HG03066 (cell line): ENCODE measurements around the gene UQCR11.
"Not testable (repeated sequence)": the region's sequence is repeated elsewhere in the genome, so short reads cannot be mapped to it uniquely, and the experiment has no call there.

ENCODE experiments used
- ATAC-seq: cut with Tn5 transposase; IDR thresholded peaks from one replicate; pipeline ENCODE4 v1.9.1; 2021; ENCODE audit warnings: low read depth; ENCODE audit not compliant: unreplicated experiment

Gene UQCR11

DNA sequence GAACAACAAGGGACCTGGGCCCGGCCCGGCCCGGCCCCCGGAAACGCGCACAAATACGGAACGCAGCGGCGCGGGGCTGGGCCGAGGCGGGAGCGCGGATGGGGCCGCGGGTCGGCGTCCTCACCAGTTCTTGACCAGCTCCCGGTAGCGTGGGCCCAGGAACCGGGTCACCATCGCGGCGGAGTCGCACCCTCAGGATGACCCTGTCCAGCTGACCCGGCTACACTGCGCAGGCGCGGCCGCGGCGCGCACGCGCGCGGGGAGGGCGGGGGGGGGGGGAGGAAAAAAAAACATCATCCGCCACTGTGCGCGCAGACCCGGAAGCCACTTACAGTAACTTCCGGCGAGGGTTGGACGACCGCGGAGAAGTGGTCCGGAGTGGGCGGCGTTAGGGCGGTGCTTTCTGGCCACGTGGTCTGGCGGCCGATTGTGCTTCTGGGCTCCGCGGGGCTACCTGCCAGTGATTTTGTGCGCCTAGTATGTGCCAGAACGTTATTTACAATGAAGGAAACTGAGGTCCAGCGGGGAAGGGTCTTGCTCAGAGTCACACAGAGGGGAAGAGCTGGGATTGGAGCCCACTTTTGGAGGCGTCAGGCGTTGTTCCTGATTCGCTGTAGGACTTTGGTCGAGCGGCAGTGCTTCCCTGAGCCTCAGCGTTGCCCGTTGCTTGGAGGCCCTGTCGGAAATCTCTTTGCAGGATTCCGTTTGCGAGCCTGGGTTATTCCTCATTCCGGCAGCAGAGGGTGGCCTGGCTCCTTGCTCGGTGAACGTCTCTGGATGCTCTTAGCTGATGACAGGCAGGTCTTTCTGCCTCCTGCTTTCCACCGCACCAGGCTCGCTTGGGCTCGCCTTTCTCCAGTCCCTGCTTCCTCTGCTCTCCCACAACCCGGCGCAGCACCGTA lies at the start of gene UQCR11:
Gene UQCR11, minus strand, starts transcription at position 227 of the 902 bp plus-strand sequence. Its CDS starts 53 bp downstream, at position 174.
- peak; percentile 74 for ATAC-seq

DNA sequence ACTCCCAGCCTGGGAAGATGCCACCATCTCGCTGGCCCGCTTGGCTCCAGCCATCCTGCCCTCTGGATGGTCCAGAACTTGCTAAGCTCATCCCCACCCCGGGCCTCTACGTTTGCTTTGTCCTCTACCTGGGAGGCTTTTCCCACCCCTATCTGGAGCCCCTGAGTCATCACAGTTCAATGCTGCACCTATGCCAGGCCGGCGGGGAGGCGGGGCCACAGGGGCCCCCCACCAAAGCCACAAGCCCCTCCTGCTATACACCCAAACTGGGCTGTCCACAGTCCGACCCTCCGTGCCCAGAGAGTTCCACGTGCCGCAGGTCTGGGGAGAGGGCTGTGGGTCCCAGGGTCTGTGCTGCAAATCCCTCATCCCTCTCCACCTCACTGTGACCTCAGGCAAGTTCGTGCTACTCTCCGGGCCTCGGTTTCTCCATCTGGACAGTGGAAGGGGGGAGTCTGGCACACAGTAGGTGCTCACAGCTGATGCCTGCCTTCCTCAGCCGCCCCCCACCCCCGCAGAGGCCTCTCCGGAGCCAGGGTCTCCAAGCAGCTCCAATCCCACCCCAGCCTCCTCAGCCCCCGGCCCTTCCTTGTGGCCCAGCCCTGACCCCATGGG lies 49.0 kb upstream of the UQCR11 start:
- ATAC-seq, result no peak

DNA sequence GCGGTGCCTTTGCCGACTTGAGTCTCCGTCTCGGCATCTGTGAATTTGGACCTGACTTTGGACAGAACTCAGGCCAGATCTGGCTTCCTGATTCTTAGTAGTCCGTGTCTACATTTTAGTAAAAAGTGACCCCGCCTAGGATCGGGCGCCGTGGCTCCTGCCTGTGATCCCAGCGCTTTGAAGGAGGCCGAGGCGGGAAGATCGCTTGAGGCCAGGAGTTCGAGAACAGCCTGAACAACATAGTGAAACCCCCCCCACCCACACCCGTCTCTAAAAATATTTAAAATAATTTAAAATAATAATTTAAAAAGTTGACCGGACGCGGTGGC lies 48.0 kb upstream of the UQCR11 start:
- ATAC-seq, result no peak

DNA sequence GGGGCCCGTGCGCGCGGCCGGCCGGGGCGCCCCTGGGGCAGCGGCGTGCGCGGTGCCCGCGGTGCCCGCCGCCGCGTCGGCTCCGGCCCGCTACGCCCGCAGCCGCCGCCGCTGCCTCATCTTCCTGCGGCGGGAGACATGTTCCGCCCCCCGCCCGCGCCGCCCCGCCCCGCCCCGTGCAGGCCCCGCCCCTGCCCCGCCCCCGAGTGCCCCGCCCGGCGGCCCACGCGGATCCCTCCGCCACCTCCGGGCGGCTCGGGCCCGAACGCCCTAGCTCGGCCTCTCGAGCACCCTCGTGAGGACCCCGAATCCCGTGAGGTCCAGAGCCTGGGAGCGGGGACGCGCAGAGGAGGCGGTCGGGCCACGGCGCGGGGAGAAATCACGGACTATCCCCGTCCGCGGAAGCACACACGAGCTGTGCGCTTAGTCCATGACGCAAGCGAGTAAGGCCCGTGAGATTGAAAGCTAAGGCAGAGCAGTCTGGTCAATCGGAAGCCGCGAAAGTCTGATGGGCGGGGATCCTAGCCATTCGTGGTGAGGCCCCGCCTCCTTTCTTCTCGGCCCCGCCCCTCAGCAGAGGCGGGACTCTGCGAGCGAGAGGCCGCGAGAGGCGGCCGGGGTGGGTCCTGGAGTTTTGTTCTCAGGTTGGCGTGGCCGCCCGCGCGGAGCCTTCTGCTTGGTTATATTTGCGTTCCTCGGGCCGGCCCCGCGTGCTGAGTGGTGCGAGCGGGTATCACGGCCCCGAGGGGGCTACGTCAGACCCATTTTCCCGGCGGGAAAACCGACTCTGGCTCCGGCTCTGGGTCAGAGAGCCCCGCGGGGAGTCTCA lies 47.4 kb upstream of the UQCR11 start, which contains the start of gene TCF3:
Gene TCF3, minus strand, starts transcription at position 145 of the 829 bp plus-strand sequence. CDS start 2,367 bp downstream, outside the sequence.
- peak; percentile 62 for ATAC-seq

DNA sequence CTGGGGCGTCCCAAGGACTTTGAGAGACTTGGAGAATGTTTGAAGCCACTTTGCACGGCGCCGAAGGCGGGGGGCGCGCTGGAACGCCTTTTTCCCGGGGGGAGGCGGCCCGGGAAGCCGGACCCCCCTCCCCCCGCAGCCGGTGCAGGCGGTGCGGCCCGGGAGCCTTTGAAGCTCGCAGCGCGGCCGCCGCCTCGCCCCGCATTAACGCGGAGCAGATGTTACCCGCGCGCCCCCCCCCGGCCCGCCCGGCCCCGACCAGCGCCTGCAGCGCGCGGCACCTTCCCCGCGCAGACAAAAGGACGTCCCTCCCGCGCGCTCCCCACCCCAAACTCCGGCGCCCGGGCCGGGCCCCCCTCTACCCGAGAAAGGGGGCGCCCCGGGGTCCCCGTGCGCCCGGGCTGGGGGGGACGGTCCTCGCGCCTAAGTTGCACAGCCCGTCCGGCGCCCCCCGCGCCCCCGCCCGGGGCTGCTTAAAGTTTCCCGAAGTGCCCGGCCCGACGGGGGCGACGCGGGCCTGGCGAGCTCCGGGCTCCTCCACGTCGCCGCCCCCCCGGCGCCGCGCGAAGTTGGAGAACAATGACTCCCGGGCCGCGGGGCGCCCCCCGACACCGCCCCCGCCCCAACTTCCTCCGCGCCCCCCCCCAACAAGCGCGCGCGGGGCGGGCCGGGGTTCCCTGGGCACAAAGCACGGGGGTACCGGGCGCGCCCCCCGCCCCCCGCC lies 46.5 kb upstream of the UQCR11 start:
- ATAC-seq, result no peak

DNA sequence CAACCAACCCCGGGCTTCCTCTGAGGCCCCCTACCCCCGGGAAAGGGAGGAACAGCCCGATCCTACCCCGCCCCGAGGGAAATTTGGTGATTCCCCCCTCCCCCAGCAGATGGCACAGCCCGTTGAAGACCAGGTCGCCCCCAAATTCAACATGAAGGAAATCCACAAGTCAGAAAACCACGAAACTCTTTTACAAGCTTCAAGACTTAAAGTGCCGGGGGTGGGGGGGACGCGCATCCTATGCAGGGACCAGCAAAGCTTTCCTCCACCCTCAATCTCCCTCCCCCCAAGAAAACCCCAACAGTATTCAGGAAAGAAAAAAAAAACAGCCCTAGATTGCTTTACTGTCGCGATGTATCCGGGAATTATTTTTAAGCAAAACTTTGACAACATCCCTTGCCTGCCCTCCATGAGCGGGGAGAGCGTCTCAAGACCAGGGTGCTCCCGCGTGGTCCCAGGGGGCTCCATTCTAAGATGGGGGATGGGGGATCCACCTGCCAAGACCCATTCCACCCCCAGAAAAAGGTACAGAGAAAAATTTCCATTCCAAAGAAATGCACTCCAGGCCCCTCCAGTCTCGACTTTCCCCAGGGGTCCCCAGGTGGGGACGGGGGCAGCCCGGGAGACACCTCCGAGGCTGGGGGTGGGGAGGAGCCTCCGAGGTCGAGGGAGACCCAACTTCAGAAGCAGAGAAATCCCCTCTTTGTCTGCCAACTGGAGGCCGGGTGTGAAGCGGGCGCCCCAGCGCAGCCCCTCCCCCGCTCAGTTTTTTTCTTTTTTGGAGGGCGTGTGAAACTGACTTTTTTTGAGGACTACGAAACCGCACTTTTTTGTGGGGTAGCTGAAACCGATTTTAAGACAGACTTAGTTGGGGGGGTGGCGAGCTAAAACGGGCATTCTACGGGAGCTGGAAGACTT lies 45.6 kb upstream of the UQCR11 start:
- ATAC-seq, result no peak

DNA sequence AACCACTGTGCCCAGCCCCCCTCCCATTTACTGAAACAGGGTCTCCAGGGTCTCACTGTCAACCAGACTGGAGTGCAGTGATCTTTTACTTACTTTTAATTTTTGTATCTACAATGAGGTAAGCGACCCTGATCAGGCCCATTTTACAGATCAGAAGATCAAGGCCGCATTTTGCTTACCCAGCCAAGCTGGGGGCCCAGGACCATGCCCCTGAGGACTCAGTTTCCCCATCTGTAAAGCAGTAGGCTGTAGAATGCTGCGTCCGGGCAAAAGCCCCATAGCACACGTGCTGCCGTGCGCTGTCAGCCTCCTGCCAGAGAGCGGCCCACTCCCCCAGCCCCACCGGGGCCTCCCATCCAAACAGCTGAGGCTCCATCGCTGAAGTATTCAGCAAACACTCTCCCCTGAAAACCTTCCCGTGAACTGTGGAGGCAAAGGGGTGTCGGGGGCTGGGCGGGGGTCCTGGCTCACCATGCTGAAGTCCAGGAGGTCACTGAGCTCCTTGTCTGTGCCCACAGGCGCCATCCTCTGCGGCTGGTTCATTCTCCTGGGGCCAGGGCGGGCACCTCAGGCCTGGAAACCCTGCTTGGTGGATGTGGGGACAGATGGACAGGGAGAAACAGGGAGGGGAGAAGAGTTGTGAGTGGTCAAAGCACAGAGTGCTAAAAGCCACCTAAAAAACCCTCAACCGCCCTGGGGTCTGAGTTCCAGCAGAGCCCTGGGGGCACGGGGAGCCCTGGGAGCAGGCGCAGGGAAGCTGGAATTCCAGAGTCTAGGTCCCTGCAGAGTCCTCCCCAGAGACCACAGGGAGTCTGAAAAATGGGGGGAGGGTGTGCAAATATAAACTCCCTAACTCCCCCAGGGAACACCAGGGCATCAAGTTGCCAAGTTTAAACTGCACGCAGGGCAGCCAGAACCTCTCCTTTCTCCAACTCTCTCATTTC lies 44.7 kb upstream of the UQCR11 start:
- ATAC-seq, result no peak

DNA sequence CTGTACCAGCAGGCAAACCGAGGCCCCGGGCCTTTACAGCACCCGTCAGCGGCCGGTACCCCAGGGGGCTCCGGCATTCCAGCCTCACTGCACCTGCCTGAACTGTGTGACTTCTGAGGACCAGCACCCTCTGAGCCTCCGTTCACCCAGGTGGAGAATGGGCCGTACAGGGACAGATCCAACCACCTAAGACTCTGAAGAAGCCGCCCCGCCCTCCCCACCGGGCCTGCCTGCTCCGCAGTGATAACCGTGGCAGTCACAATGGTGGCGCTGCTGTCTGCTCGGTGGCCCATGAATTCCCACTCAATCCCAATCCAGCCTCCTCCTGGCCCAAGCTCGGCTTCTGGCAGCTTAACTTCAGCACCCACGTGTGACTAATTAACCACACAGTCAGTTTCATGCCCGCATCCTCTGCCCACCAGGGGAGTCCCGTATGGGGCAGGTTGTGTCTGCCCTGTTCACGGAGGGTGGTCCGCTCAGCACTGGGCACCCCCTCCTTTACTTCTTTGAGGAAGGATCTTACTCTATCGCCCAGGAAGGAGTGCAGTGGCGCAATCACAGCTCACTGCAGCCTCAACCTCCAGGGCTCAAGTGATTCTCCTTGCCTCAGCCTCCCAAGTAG lies 43.8 kb upstream of the UQCR11 start:
- ATAC-seq, result no peak

DNA sequence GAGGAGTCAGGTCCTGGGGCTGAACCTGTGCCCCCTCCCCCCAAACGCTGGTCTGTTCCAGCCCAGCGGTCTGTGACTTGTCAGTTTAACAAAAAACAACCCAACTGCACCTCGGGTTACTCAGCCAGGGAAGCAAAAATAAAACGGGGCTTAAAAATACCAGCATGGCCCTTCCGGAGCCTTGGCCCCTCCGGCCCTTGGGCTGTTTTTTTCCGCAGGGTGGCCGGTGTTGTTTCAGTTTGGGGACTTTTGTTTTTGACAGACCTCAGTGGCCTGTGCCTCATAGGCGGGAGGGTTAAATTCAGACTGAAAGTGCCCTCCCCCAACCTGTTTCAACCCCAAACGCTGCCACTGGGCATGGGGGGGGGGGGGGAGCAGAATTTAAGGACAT lies 43.2 kb upstream of the UQCR11 start:
- ATAC-seq, result no peak

DNA sequence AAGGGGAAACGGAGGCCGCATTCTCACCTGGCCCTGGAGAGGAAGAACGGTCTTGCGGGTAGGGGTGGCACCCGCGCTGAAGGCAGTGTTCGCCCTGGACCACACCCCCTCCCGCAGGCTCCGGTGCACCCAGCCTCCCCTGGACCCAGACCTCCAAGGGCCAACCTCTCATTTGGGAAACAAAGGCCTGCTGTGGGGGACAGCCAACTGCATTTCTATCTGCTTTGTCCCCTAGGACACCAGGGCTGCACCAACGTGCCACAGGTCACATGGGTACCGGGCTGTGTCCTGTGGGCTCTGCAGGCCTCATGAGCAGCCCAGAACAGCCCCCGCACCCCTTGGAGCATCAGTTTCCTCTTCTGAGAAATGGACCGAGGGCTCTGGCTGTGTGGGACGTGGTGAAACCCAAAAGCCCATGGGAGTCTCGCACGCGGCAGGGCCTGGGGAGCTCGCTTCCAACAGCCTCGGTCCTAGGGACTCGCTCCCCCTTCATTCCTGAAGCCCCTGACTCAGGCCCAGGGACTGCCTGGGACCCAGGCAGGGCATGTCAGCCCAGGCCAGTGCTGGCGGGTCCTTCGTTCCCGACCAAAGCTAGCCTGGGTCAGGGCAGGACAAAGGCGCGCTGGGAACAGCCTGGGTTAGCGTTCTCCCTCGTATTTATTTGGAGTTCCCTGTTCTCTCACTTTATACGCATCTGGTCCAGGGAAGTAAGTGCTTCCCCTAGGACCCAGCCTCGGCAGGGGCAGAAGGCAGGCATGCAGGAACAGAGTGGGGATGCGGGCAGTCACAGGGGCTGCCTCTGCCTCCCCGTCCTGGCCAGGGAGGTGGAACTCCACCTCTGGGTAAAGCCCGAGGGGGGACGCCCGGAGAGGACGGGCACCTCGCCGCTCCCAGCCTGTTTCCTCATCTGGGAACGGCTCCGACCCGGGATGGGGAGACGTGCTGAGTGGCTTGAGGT lies 42.5 kb upstream of the UQCR11 start:
- no peak for ATAC-seq

DNA sequence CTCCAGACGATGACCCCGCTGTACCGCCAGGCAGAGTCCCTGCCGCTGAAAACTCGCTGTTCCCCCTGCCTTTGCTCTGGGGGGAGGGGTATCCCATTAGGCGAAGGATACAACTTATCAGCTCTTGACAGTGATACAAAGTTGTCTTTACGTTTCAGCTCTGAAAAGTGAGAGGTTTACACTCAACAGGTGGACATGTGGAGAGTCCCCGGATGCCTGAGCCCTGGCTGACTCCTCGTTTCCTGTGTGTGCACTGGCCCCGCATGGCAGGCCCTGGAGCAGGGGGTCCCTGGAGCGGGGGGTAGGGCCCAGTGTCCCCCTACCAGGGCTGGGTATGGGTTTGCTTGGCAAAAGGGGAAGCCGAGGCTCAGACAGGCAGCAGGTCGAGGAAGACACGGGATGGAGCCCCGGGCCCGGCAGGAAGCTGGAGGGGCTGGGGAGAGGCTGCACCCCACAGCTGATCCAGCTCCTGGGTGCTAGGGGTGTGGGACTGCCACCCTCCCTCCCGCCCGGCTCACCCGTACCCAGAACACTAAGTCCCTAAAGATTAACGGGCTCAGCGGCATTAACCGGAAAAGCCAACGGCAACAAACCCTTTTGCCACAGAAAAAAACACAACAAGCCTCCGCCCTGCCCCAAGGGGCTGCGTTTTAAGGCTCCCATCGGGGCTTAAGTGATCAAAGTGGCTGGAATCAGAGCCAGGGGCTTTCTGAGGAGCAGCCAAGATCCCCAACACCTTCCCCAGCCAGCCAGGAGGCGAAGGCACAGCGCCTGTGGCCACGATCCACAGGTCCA lies 41.6 kb upstream of the UQCR11 start:
- ATAC-seq, result no peak

DNA sequence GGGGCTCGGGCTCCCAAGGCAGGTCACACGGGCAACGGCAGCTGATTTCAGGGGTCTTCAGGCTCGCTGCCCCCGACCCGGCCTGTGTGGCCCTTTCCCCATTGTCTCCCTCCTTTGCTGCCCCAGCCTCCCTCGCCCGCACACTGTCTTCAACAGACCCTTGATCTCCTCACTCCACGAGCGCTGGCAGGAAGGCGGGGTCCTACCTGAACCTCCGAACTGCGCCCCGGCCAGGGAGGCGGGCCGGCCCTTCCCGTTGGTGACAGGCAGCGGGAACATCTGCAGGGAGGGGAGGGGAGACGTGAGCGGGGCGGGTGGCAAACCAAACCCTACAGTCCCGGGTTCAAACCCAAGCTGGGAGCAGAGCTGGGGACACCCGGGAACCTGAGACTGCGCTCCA lies 40.9 kb upstream of the UQCR11 start:
- no peak for ATAC-seq

DNA sequence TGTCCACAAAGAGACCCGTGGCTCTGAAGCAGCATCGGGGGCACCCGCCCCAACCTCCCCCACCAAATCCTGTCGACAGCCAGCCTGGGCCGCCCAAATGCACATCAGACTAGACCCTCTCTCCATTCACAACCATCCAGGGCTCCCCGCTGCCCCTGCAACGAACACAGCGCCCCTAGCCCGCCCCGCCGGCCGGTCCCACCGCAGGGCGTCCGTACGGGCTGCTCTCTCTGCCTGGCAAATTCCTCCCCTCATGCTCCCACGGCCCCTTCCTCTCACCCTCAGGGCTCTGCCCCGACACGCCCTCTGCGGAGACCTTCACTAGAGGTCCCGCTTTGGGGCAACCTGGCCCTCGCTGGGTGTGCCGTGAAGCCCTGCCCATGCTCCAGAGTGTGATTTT lies 40.0 kb upstream of the UQCR11 start:
- ATAC-seq, result no peak

DNA sequence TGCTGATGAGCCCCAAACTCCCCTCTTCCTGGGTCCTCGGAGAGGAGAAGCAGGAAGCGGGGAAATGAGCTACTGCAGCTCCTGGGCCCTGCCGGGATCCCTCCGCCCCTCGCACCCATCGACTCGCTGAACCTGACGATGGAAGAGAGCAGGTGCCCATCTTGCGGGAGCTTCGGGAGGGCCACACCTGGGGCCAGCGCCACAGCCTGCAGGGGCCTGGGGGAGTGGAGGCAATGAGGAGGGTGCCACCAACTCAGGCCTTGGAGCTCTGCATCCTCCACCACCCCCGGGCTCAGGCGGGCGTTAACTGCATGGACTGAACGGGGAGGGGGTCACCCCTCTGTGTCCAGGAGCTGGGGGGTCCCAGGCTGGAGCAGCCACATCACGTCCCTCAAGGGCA lies 38.8 kb upstream of the UQCR11 start:
- ATAC-seq, result no peak

DNA sequence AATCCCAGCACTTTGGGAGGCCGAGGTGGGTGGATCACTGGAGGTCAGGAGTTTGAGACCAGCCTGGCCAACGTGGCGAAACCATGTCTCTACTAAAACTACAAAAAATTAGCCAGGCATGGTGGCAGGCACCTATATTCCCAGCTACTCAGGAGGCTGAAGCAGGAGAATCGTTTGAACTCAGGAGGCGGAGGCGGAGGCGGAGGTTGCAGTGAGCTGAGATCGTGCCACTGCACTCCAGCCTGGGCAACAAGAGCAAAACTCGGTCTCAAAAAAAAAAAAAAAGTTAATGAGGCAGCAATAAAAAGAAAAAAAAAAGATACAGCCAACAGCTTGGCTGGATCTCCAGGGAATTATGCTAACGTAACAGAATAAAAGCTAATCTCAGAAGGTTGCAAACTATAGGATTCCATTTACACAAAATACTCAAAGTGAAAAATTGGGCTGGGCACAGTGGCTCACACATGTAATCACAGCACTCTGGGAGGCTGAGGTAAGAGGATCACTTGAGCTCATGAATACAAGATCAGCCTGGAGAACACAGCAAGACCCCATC lies 35.7 kb upstream of the UQCR11 start:
- ATAC-seq, result not testable (repeated sequence)
